C1 segment of cervical spinal cord (tissue), 14 donors: ENCODE results near the gene BLMH.

ENCODE experiments used
- DNase-seq, 14 donors: peaks; one replicate each; lab custom pipeline; 2025; lab: John Stamatoyannopoulos, UW

Gene BLMH

DNA sequence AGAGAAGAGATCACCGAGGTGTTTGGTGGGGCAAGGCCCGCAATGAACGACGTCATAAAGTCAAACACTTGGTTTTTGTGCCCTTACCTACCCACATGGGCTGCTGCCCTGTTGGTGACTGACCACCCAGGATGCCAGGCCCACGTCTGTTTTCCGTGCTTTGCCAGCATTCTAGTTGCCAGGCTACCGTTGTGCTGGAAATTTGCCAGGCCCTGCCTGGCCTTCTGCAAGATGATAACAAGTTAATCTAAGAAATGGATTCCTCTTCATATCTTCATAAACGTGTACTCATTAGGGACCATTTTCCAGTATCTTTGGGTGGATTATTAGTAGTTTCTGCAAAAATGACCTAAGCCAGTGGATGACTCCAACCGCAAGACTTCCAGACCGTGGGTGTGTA, 91.6 kb downstream of the BLMH start:
- no peak for DNase-seq

DNA sequence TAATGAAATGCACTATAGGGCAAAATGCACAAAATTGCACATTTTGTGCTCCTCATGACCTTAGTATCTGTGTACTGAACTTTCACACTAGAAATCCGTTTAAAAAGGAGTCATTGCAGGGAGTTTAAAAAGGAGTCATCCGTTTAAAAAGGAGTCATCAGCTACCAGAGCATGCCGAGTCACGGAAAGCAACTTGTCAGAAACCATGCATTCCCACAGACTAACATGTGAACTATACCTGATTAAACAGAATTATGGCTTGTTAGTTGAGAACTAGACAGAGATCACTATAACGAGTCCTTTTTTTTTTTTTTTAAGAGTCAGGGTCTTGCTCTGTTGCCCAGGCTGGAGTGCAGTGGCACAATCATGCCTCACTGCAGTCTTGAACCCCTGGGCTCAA, 92.1 kb downstream of the BLMH start:
- DNase-seq = no peak
